Measurements from ENCODE around the gene LPIN2. TPM values are rescaled to one million over a fixed set of nuclear protein-coding genes. Genes with fewer than 3 reads are reported as not detected.

LPIN2 gene
- total RNA-seq, 1 experiment from 2014 or later: 33.5 TPM

- in situ Hi-C loops (cut with HindIII; ENCODE audit: low sequenced_read_pairs): no loop called here
Measured at GRCh38 chr18:2984703-2985261, 28.2 kb downstream of the LPIN2 start.

GRCh38 chr18:2984091-2984490 lies 28.9 kb downstream of the LPIN2 start:
- DNase-seq (ENCODE audit: low spot score): no peak
- in situ Hi-C loops (cut with HindIII; ENCODE audit: low sequenced_read_pairs): no loop called here

More at GRCh38 chr18:2984703-2985261, 28.2 kb downstream of the LPIN2 start:
- no peak for DNase-seq (ENCODE audit: low spot score)

- in situ Hi-C loops (cut with HindIII; ENCODE audit: low sequenced_read_pairs): no loop called here
- DNase-seq (ENCODE audit: low spot score): no peak
Measured at GRCh38 chr18:2983296-2983695, 29.6 kb downstream of the LPIN2 start.

- in situ Hi-C loops (cut with HindIII; ENCODE audit: low sequenced_read_pairs): no loop called here
- no peak for DNase-seq (ENCODE audit: low spot score)
Measured at GRCh38 chr18:2982452-2983269, 30.3 kb downstream of the LPIN2 start.

- in situ Hi-C loops (cut with HindIII; ENCODE audit: low sequenced_read_pairs): no loop called here
- no peak for DNase-seq (ENCODE audit: low spot score)
Measured at GRCh38 chr18:2982022-2982421, 30.9 kb downstream of the LPIN2 start.

GRCh38 chr18:2981212-2981728 lies 31.7 kb downstream of the LPIN2 start:
- in situ Hi-C loops (cut with HindIII; ENCODE audit: low sequenced_read_pairs): no loop called here
- no peak for DNase-seq (ENCODE audit: low spot score)

DNA sequence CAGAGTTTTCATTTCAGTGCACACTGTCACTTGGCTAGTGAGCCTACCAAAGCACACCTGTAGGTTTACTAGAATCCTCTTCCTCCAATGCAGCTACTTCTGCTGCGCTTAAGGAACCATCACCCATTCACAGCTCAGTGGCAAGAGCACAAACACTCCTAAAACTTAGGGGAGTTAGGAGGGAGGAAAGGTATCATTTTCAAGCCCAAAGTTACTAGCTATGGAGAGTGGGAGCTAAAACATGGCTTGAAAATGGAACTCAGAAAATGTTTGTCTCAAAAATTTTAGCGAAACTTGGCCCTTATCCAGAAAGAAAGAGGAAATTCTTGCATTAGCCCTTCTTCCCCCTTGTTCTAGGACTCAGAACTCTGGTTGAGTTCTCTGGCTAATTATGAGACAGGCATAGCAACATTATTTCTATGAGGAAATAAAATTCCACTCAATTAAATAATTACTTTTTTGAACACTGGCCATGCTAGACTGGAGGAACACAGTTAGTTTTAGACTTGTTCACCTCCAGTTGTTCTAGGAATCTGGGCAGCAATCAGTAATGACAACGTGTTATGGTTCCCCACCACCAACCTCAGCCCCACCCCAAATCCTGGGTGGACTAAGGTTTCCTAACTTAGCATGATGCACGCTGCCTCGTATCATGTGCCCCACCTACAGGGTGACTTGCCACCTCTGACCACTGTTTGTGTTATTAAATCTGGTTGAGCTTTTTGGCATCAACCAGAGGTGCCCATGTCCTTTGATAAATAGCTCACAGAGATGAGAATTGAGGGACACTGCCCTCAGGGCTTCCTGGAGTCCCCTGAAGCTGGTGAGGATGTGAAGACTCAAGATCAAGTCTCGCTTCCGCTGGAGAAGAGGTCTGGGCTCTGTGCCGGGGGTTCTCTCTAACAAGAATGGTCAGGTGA lies 32.8 kb downstream of the LPIN2 start:
- no peak for DNase-seq (ENCODE audit: low spot score)
- in situ Hi-C loops (cut with HindIII; ENCODE audit: low sequenced_read_pairs): no loop called here

DNA sequence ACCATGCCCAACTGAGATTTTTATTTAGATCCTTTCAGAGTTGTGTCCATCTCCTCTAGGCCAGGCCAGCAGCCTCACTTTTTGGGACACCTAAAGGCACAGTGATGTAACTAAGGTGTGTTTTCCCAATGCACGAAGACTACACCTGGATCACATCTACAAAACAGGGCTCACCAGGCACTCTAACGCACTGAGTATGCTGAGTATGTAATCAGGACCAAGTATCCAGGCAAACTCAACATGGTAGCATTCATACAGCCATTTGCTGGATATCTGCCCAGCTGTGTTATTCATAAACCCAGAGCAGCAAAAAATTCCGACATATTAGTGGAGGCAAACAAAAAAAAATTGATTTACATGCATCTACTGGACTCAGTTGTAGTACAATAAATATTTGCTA lies 33.8 kb downstream of the LPIN2 start:
- in situ Hi-C loops (cut with HindIII; ENCODE audit: low sequenced_read_pairs): no loop called here
- DNase-seq (ENCODE audit: low spot score): no peak

GRCh38 chr18:2978661-2979106 lies 34.3 kb downstream of the LPIN2 start:
- no peak for DNase-seq (ENCODE audit: low spot score)
- in situ Hi-C loops (cut with HindIII; ENCODE audit: low sequenced_read_pairs): no loop called here

GRCh38 chr18:2978208-2978607 lies 34.7 kb downstream of the LPIN2 start:
- in situ Hi-C loops (cut with HindIII; ENCODE audit: low sequenced_read_pairs): no loop called here

GRCh38 chr18:2976218-2977132 lies 36.5 kb downstream of the LPIN2 start:
- DNase-seq (ENCODE audit: low spot score): no peak
- in situ Hi-C loops (cut with HindIII; ENCODE audit: low sequenced_read_pairs): no loop called here

More at GRCh38 chr18:2978208-2978607, 34.7 kb downstream of the LPIN2 start:
- DNase-seq (ENCODE audit: low spot score): no peak

DNA sequence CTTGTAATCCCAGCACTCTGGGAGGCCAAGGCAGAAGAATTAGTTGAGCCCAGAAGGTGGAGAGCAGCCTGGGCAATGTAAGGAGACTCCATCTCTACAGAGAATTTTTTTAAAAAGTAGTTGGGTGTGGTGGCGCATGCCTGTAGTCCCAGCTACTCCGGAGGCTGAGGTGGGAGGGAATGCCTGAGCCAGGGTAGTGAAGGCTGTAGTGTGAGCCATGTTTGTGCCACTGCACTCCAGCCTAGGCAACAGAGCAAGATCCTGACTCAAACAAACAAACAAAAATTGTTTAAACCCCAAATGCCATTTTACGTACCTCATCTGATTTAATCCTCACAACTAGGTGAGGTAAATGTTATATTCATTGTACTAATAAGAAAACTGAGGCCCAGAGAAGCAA lies 38.2 kb downstream of the LPIN2 start:
- in situ Hi-C loops (cut with HindIII; ENCODE audit: low sequenced_read_pairs): no loop called here
- DNase-seq (ENCODE audit: low spot score): no peak

DNA sequence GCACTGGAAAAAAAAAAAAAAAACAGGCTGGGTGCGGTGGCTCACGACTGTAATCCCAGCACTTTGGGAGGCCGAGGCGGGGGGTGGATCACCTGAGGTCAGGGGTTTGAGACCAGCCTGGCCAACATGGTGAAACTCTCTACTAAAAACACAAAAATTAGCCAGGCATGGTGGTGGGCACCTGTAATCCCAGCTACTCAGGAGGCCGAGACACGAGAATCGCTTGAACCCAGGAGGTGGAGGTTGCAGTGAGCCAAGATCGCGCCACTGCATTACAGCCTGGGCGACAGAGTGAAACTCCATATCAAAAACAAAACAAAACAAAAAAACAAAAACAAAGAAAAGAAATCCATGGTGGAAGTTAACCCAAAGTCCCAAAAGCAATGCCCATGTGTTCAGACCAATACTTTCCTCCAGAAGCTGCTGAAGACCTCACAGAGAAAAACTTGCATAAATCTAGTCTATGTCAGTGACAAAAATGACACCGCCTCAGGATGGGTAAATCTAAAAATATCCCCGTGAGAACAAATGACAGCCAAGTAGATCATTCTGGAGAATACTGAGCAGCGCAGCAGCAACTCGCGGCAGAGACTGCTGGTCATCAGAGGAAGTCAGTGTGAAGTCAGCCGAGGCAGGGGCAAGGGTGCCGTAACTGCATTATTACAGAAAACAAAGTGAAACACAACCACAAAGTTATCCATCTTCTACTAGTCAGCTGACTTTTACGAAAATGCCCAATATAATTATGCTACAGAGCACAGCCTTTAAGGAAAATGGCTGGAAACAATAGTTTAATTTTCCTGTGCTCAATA lies 41.0 kb downstream of the LPIN2 start:
- DNase-seq (ENCODE audit: low spot score): peak; percentile 41
- in situ Hi-C loops (cut with HindIII; ENCODE audit: low sequenced_read_pairs): no loop called here

- in situ Hi-C loops (cut with HindIII; ENCODE audit: low sequenced_read_pairs): no loop called here
- no peak for DNase-seq (ENCODE audit: low spot score)
Measured at GRCh38 chr18:2970772-2971659, 41.9 kb downstream of the LPIN2 start.

DNA sequence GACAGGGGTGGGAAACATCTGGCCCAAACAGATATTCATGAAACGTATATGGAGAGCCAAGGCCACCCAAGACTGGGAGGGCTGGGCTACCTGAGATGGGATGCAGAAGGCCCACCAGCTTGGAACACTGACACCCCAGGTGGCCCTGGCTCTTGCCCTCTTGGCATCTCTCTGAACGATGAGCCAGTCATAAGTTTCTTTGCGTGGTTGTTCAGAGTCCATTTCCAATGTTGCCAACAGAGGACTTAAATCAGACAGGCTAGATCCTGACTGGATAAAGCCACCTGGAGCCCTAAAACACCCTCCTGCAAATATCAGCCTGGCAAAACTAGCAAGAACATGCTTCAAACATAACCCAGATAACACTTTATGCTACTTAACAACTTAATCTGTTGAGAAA lies 42.6 kb downstream of the LPIN2 start:
- DNase-seq (ENCODE audit: low spot score): no peak
- in situ Hi-C loops (cut with HindIII; ENCODE audit: low sequenced_read_pairs): no loop called here

DNA sequence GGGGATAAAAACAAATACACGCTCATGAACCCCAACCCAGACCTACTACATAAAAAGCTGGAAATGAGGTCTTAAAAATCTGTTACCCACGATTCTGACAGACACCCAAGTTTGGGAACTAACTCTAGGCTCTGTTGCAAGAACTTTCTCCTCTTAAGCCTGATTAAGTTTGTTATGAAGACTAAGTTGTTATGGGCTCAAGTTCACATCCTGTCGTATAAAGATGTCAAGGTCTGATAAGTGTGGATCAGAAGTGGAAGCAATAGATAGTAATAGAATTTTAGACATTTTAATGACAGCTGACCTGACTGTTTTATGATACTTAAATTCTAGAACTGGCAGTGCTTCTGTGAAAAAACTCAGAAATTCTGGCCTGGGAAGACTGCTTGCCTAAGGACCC lies 43.2 kb downstream of the LPIN2 start:
- in situ Hi-C loops (cut with HindIII; ENCODE audit: low sequenced_read_pairs): no loop called here
- DNase-seq (ENCODE audit: low spot score): no peak

GRCh38 chr18:2968606-2969005 lies 44.3 kb downstream of the LPIN2 start:
- DNase-seq (ENCODE audit: low spot score): no peak
- in situ Hi-C loops (cut with HindIII; ENCODE audit: low sequenced_read_pairs): no loop called here
